ENCODE data around the gene GTF2A1. TPM values are rescaled to one million over a fixed set of nuclear protein-coding genes. Genes with fewer than 3 reads are reported as not detected.

Gene GTF2A1
- total RNA-seq, 1 experiment from 2014 or later: 13.9 TPM

DNA sequence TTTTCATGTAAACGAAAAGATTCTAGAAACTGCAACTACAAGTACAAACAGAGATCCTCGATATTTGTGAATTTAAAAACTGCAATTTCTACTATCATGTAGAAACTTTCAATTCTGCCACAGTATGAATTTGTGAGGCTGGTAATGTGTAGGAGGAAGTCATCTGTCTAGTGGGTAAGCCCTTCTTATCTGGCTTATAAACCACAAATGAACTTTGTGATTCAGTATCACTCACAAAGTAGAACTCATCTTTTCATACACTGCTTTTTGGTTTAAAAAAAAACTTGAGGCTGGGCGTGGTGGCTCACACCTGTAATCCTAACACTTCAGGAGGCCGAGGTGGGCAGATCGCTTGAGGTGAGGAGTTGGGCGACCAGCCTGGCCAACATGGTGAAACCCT, 20.7 kb downstream of the GTF2A1 start:
- BruUV-seq (replicated peaks): no TSS peak

DNA sequence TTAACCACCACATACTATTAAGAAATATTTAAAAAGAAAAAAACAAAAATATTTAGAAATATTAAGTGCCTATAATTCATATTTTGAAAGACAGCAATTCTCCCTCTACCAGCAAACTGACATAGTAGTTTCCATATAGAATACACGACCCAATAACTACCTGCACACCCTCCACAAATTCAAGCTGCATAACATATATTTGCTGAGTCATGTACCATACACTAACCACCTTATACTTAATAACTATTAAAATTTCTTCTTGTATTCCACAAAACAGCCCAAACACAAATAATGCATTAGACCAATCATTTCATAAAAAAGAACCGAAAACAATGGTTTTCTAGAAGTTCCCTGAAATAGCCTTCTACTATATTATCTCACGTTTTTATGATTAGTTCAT, 21.7 kb downstream of the GTF2A1 start:
- no peaks in the 10 kb centered on the region for H3K79me2 ChIP-seq (ENCODE audit: low read depth)
- no peaks in the 10 kb centered on the region; the same call in 1 of the 2 replicates for H3F3A ChIP-seq (ENCODE audit: insufficient read depth, low read depth)
- H3K4me3 ChIP-seq: no peak overlapping the region
- peaks cover 17% of the 10 kb centered on the region; the same call in 1 of the 2 replicates for H3K36me3 ChIP-seq (ENCODE audit: low read depth)
- intact Hi-C loops (cut with micrococcal nuclease; ENCODE audit: unreplicated experiment): no loop called here
- H3K9me2 ChIP-seq (ENCODE audit: insufficient read depth): no peaks in the 10 kb centered on the region
- no peak overlapping the region for H3K4me2 ChIP-seq
- H3K27ac ChIP-seq: peak overlapping the region; percentile 16; the same call in 1 of the 2 replicates
- DNase-seq: no peak
- no peak for TF ChIP-seq EZH2 (IDR thresholded peaks at IDR 0.05; ENCODE audit: low read depth)
- TF ChIP-seq, protein P1, sequence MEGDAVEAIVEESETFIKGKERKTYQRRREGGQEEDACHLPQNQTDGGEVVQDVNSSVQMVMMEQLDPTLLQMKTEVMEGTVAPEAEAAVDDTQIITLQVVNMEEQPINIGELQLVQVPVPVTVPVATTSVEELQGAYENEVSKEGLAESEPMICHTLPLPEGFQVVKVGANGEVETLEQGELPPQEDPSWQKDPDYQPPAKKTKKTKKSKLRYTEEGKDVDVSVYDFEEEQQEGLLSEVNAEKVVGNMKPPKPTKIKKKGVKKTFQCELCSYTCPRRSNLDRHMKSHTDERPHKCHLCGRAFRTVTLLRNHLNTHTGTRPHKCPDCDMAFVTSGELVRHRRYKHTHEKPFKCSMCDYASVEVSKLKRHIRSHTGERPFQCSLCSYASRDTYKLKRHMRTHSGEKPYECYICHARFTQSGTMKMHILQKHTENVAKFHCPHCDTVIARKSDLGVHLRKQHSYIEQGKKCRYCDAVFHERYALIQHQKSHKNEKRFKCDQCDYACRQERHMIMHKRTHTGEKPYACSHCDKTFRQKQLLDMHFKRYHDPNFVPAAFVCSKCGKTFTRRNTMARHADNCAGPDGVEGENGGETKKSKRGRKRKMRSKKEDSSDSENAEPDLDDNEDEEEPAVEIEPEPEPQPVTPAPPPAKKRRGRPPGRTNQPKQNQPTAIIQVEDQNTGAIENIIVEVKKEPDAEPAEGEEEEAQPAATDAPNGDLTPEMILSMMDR (conservative IDR thresholded peaks at IDR 0.05): no peak
- H4K20me1 ChIP-seq (ENCODE audit: insufficient read depth): no peaks in the 10 kb centered on the region
- H3K4me1 ChIP-seq (replicated peaks; ENCODE audit: insufficient read depth): no peaks in the 10 kb centered on the region
- no TSS peak for BruUV-seq (replicated peaks)
- H3K27me3 ChIP-seq (ENCODE audit: insufficient read depth, low read depth): no peaks in the 10 kb centered on the region
- no peak overlapping the region for H2AFZ ChIP-seq
- ChIA-PET POLR2A (ENCODE audit: unreplicated experiment) (no interaction called here), CTCF (no interaction called here)
- no peaks in the 10 kb centered on the region for H3K9me3 ChIP-seq (ENCODE audit: insufficient read depth, low read depth)

More for the DNA sequence above, 20.7 kb downstream of the GTF2A1 start:
- Histone ChIP-seq H3K4me1 (replicated peaks; ENCODE audit: insufficient read depth) (no peaks in the 10 kb centered on the region), H4K20me1 (ENCODE audit: insufficient read depth) (no peaks in the 10 kb centered on the region), H3K9me2 (ENCODE audit: insufficient read depth) (no peaks in the 10 kb centered on the region), H3K36me3 (ENCODE audit: low read depth) (peaks cover 17% of the 10 kb centered on the region; the same call in 1 of the 2 replicates), H3K27ac (no peak overlapping the region), H3K27me3 (ENCODE audit: insufficient read depth, low read depth) (no peaks in the 10 kb centered on the region), H3K4me3 (no peak overlapping the region), H3K4me2 (no peak overlapping the region), H3F3A (ENCODE audit: insufficient read depth, low read depth) (no peaks in the 10 kb centered on the region; the same call in 1 of the 2 replicates), H3K9me3 (ENCODE audit: insufficient read depth, low read depth) (no peaks in the 10 kb centered on the region), H2AFZ (no peak overlapping the region), H3K79me2 (ENCODE audit: low read depth) (no peaks in the 10 kb centered on the region)
- DNase-seq: no peak
- POLR2A ChIA-PET (ENCODE audit: unreplicated experiment): no interaction called here
- TF ChIP-seq, protein P1 (conservative IDR thresholded peaks at IDR 0.05): no peak
- no peak for TF ChIP-seq EZH2 (IDR thresholded peaks at IDR 0.05; ENCODE audit: low read depth)
- intact Hi-C loops (cut with micrococcal nuclease; ENCODE audit: unreplicated experiment): no loop called here
- CTCF ChIA-PET: no interaction called here

DNA sequence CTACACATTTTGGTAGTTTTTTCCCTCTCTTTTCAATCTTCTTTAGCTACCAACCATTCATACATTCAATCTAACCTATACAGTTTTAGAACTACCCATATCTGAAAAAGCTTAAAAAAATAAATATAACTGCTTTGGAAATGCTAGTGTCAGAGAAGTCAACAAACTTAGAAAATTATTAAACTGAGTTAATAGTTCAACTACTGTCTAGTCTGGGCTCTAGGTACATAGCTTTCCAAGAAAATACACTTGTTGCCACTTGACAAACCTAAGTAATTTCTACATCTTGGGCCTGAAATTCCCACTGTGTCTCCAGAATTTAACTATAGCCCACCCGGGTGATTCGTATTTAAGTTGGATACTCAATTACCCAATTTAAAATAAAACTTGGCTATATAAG, 22.1 kb downstream of the GTF2A1 start:
- Histone ChIP-seq H3K36me3 (ENCODE audit: low read depth) (peaks cover 17% of the 10 kb centered on the region; the same call in 1 of the 2 replicates), H4K20me1 (ENCODE audit: insufficient read depth) (no peaks in the 10 kb centered on the region), H3K9me3 (ENCODE audit: insufficient read depth, low read depth) (no peaks in the 10 kb centered on the region), H3F3A (ENCODE audit: insufficient read depth, low read depth) (no peaks in the 10 kb centered on the region; the same call in 1 of the 2 replicates), H3K9me2 (ENCODE audit: insufficient read depth) (no peaks in the 10 kb centered on the region), H2AFZ (no peak overlapping the region), H3K4me3 (no peak overlapping the region), H3K27ac (no peak overlapping the region), H3K4me1 (replicated peaks; ENCODE audit: insufficient read depth) (no peaks in the 10 kb centered on the region), H3K79me2 (ENCODE audit: low read depth) (no peaks in the 10 kb centered on the region), H3K27me3 (ENCODE audit: insufficient read depth, low read depth) (no peaks in the 10 kb centered on the region), H3K4me2 (no peak overlapping the region)
- POLR2A ChIA-PET (ENCODE audit: unreplicated experiment): no interaction called here
- BruUV-seq (replicated peaks): no TSS peak
- intact Hi-C loops (cut with micrococcal nuclease; ENCODE audit: unreplicated experiment): no loop called here
- CTCF ChIA-PET: no interaction called here
- no peak for TF ChIP-seq EZH2 (IDR thresholded peaks at IDR 0.05; ENCODE audit: low read depth)
- TF ChIP-seq, protein P1 (conservative IDR thresholded peaks at IDR 0.05): no peak
- DNase-seq: no peak

Data from PC-9 (cell line).